HG02981 (cell line): ENCODE data around the gene ITCH.
"Not testable (repeated sequence)": the region's sequence is repeated elsewhere in the genome, so short reads cannot be mapped to it uniquely, and the experiment has no call there.

ENCODE experiments used
- ATAC-seq: cut with Tn5 transposase; IDR thresholded peaks from one replicate; pipeline ENCODE4 v1.9.1; 2021; ENCODE audit warnings: mild to moderate bottlenecking, moderate library complexity; ENCODE audit not compliant: unreplicated experiment

Gene ITCH

DNA sequence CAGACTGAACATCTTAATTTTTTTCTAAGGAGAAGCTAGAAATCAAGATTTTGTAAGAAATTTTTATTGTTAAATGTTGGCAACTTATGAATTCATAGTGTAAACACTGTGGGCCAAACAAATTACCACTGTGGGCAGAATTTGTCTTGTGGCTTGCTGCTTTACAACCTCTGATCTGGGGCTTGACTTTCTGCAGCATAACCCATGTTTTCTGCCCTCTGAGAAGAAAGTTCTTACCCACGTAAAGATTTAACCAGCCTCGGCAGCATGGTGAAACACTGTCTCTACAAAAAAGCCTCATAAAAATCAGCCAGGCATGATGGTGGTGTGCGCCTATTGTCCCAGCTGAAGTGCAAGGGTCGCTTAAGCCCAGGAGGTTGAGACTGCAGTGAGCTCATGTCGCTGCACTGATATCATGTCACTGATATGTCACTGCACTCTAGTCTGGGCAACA is 12.9 kb downstream of the ITCH start:
- ATAC-seq = no peak

DNA sequence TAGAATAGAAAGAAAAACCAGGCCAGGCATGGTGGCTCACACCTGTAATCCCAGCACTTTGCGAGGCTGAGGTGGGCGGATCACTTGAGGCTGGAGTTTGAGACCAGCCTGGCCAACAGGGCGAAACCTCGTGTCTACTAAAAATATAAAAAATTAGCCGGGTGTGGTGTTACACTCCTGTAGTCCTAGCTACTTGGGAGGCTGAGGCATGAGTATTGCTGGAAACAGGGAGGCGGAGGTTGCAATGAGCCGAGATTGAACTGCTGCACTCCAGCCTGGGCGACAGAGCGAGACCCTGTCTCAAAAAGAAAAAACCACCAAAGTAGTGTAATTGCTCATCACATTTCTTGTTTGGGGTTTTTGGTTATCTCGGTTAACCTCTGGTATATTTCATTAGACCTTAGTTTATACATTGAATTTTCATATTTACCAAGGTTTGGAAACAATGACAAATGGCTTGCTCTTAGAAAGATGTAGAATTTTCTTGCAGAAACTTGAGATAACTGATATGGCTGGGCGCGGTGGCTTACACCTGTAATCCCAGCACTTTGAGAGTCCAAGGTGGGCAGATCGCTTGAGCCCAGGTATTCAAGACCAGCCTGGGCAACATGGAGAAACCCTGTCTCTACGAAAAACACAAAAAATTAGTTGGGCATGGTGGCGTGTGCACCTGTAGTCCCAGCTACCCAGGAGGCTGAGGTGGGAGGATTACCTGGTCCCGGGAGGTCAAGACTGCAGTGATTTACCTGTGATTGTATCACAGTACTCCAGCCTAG is 14.2 kb downstream of the ITCH start:
- ATAC-seq = peak; percentile 80

DNA sequence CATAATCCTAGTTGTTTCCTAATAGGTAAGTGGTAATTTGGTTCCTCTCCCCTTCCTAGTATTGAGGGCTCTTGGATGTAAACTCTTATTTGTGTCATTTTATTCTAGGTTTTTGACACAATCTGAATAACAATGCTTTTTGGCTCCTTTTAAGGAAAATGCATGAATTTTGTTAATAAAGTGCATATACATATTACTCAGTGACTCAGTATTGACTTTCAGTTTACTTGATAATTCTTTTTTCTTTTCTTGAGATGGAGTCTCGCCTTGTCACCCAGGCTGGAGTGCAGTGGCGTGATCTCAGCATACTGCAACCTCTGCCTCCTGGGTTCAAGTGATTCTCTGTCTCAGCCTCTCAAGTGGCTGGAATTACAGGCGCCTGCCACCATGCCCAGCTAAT is 19.1 kb downstream of the ITCH start:
- no peak for ATAC-seq

DNA sequence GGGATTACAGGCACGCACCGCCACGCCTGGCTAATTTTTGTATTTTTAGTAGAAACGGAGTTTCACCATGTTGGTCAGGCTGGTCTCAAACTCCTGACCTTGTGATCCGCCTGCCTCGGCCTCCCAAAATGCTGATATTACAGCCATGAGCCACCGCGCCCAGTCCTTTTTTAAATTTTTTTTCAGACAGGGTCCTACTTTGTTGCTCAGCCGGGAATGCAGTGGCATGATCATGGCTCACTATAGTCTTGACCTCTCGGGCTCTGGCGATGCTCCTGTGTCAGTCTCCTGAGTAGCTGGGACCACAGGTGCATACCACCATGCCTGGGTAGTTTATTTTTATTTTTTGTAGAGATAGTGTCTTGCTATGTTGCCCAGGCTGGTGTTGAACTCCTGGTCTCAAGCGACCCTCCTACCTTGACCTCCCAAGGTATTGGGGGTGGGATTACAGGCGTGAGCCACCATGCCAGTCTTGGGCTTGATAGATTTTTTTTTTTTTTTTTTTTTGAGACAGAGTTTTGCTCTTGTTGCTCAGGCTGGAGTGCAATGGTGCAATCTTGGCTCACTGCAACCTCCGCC is 19.9 kb downstream of the ITCH start:
- not testable (repeated sequence) for ATAC-seq

DNA sequence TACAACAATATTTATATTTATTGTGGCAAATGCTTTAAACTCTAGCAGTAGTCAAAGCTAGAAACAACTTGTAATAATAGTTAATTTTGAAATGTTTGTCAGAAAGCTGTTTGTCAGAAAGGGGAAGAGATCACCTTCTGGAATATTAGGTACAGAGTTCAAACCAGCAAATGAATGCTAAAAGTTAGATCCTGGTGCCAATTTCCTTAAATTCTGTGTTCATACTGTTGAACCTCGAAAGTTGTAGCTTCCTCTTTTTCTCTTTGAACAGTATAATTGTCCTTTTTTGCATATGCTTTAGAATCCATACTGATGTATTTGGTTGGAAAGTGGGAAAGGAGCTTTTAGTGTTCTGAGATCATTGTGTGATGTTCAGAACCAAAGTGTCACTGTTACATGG is 22.4 kb downstream of the ITCH start:
- no peak for ATAC-seq

DNA sequence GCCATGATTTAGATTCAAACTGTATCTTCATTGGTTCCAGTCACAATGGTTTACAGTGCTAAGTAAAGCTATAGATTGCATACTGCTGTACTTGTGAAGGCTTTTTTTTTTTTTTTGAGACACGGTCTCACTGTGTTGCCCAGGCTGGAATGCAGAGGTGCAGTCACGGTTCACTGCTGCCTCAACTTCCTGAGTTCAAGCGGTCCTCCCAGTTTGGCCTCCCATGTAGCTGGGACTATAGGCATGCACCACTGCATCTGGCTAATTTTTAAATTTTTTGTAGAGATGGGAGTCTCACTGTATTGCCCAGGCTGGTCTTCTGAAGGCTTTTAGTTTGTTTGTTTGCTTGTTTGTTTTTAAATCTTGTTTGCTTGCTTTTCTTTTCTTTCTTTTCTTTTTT is 24.9 kb downstream of the ITCH start:
- ATAC-seq = no peak

DNA sequence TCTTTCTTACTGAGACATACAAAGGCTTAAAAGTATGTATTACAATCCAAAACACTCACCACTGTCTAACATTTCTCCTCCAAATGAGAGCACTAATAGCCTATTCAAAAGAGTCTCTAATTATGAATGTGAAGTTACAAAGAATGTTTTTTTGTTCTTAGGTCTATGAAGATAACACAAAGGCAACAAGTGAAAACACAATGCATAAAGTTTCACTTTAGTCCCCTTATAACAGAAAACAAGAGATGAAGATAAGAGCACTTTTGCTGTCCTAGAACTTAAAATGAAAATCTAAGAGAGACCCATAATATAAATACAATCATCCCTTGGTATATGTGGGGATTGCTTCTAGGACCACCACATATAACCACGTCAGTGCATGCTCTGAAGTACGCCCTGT is 25.6 kb downstream of the ITCH start:
- ATAC-seq = no peak

DNA sequence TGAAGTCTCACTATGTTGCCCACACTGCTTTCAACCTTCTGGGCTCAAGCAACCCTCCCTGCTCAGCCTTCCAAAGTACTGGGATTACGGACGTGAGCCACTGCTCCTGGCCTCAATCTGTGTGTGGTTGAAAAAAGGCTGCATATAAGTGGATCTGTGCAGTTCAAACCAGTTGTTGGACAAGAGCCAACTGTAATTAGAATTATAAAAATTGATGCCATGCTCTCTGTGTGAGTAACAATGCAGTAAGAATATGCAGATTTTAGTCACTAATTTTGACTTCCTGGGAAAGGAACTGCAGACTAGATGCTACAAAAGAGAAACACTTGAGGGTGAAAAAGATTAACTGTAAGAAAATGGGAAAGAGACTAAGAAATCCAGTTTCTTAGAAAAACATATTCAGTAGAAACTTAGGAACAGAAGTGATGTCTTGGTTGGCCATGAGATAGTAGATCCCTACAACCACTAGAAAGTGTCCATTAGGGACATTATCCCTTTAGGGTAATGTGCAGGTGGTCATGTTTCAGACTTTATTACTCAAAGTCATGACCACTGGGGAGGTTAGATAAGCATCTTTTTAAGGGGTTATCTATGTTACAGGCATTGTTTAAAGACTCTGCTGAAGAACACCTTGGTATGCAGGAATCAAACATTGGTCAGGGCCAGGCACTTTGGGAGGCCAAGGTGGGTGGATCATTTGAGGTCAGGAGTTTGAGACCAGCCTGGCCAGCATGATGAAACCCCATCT is 26.3 kb downstream of the ITCH start:
- no peak for ATAC-seq

DNA sequence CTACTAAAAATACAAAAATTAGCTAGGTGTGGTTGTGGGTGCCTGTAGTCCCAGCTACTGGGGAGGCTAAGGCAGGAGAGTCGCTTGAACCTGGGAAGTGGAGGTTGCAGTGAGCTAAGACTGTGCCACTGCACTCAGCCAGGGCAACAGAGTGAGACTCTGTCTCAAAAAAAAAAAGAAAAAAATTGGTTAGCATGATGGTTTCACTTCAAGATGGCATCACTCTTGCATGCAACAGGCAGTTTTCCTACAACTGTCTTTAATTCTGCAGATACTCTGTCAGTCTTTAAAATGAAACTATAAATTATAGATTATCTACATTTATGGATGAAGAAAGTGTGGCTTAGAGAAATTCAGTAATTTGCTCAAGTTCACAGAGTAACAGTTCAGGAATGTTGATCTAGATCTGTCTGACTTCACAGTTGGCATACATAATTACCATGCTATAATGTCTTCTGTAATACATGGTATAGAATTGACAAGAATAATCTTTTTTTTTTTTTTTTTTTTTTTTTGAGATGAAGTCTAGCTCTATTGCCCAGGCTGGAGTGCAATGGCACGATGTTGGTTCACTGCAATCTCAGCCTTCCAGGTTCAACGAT is 27.0 kb downstream of the ITCH start:
- ATAC-seq = no peak

DNA sequence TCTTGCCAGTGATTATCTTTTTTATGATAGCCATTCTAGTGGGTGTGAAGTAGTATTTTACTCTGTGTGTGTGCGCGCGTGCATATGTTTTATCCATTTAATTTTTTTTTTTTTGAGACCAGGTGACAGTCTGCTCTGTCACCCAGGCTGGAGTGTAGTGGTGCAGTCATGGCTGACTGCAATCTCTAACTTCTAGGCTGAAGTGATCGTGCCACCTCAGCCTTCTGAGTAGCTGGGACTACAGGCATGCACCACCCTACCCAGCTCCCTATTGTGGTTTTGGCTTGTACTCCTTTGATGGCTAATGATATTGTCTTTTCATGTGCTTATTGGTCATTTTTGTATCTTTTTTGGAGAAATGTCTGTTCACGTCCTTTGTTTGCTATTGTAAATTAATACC is 33.3 kb downstream of the ITCH start:
- no peak for ATAC-seq

DNA sequence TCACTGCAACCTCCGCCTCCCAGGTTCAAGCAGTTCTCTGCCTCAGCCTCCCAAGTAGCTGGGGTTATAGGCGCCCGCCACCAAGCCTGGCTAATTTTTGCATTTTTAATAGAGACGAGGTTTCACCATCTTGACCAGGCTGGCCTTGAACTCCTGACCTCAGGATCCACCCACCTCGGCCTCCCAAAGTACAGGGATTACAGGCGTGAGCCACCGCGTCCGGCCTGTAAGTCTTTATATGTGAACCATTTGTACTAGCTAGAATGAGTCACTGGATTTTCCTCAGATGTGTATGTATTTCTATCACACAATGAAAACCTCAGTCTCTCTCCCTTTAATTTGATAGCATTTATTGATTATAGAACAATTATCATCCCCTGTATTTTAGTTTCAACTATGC is 34.0 kb downstream of the ITCH start:
- no peak for ATAC-seq

DNA sequence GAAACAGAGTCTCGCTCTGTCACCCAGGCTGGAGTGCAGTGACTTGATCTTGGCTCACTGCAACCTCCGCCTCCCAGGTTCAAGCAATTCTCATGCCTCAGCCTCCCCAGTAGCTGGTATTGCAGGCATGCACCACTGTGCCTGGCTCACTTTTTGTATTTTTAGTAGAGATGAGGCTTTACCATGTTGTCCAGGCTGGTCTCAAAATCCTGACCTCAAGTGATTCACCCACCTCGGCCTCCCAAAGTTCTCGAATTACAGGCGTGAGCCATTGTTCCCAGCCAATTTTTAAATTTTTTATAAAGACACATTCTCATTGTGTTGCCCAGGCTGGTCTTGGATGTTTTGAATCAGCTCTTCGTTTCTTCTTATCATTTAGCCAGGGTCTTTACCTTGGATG is 37.7 kb downstream of the ITCH start:
- ATAC-seq = not testable (repeated sequence)

DNA sequence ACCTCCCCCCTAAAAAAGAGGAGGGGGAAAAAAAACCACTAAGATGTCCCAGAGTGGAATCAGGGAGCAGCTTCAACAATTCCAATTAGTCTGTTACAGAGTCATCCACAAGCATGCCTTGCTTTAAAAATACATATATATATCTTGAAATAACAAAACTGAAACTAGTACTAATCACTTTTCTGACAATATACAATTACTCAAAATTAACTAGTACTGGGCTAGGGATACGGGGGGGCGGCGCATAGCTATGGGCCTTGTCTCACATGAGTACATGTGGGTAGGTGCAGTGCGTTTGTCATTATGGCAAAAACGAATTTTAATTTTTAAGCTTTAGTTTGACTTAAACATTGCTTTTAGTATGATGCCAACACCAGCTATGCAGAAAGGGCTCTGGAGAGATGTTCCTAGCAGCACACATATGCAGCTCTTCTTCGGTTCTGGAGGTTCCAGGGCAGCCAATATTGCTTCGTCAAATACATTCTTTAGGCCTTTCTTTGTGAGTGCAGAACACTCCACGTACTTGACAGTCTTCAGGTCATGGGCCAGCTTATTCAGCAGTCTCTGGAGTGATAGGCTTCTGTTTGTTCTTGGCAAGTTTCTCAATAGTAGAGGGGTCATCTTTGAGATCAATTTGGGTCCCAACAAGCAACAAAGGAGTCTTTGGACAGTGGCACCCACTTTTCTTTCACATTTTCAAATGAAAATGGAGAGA is 38.8 kb downstream of the ITCH start:
- ATAC-seq = no peak

DNA sequence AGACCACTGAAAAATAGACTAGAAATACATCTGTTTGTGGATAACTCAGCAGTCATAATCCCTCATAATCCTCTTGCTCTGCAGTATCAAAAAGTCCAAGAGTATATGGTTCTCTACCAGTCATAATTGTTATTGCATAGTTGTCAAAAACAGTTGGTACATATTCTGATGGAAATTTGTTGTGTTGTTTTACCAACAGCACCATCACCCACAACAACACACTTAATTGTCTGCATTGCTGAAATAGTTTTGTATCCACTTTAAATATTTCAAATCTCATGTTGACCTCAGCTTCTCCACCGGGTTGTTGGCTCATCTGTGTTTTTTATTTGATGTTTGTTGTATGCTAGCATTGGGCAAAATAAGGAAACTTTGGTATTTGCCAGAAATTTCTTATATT is 39.4 kb downstream of the ITCH start:
- ATAC-seq = no peak

DNA sequence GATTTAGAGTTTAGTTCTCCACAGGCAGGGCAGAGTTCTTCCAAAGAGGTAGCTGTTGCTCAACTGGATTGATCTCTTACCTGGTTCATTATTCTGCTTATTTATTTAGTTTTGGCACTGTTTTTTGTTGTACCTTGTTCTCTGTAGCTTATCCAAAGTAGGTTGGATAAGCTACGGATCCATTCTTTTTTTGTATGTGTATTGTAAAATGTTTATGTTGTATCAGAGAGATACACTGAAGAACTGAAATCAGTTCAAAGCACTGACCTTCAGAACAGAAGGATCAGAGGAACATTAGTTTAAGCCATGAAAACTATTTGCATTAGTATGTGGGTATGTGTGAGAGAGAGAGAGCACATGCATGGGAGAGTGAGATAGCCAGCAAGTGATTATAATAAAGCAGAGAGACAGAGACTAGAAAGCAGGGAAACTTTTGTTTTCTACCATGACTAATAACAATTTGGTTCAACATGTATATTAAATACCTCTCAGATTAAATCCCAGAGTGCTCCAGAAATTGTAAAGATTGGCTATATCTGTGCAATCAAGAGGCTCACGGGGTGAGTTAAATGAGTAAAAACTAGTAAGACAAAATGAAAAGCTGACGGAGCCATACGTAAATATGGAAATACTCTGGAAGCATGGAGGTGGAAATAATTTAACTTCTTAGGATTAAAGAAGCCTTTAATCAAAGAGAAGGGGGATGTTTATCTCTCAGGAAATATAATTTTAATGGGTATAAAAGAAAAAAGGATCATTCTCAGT is 40.2 kb downstream of the ITCH start:
- ATAC-seq = no peak

DNA sequence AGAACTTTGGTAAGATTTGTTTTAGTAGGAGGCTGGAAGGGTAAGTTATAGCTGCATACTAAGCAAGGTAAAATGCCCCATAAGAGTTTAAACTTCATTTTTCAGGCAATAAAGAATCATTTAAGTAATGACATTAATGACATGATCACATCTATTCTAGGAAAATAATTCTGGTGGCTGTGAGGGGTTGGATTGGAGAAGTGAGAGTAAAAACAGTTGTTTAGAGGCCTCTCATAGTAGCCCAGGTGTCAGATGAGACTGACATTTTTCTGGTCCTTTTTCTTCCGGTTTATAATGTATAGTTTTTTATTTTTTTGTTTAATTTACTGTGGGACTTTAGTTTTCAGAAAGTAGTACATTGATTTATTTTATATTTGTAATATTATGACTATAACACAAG is 40.8 kb downstream of the ITCH start:
- ATAC-seq = no peak

DNA sequence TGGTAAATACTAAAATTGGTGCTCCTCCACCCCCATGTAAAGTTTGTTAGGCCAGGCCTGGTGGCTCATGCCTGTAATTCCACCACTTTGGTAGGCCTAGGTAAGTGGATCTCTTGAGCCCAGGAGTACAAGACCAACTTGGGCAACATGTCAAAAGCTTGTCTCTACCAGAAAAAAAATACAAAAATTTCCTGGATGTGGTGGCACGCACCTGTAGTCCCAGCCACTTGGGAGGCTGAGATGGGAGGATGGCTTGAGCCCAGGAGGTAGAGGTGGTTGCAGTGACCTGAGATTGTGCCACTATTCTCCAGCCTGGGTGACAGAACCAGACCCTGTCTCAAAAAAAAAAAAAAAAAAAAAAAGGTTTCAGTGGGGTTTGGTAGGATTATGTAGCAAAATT is 41.7 kb downstream of the ITCH start:
- no peak for ATAC-seq

DNA sequence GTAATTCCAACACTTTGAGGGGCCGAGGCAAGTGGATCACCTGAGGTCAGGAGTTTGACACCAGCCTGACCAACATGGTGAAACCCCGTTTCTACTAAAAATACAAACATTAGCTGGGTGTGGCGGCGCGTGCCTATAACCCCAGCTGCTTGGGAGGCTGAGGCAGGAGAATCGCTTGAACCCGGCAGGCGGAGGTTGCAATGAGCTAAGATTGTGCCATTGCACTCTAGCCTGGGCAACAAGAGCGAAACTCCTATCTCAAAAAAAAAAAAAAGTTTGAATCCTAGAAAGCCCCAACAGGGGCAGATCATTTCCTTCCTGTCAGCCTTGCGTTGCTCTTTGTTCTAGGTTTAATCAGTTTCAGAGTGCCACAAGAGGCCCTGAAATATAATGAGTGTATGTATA is 42.2 kb downstream of the ITCH start:
- ATAC-seq = not testable (repeated sequence)

DNA sequence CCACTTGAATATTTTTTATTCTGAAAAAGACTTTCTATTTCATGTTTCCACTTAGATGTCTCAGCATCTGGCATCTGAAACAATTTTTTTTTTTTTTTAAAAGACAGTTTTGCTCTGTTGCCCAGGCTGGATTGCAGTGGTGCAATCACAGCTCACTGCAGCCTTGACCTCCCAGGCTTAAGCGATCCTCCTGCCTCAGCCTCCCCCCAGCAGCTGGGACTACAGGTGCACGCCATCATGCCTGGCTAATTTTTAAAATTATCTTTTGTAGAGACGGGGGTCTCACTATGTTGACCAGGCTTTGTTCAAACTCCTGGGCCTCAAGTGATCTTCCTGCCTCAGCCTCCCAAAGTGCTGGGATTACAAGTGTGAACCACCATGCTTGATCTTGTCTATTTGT is 42.9 kb downstream of the ITCH start:
- not testable (repeated sequence) for ATAC-seq

DNA sequence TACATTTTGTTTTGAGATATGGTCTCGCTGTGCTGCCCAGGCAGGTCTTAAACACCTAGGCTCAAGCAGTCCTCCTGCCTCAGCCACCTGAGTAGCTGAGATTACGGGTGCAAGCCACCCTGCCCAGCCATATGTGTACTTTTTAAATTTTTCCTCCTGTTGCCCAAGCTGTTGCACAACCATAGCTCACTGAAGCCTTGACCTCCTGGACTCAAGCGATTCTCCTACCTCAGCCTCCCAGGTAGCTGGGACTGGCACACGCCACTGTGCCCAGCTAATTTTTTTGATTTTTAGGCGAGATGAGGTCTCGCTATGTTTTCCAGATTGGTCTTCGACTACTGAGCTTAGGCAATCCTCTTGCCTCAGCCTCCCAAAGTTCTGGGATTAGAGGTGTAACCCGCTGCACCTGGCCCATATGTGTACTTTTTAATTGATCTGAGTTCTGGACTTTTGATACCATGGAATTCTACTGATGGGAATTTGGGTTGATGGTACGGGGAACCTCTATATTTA is 44.9 kb downstream of the ITCH start:
- ATAC-seq = no peak
